Stimulated activated CD4-positive, alpha-beta T cell treated with anti-CD3 and anti-CD28 coated beads, Interleukin-12 subunit alpha, Interleukin-12 subunit beta, amount 100 ng/mL, for 48 hours (primary cell): Measurements from ENCODE around the gene ACBD5.
"Not testable (repeated sequence)": the region's sequence is repeated elsewhere in the genome, so short reads cannot be mapped to it uniquely, and the experiment has no call there.

ENCODE experiments used
- DNase-seq, 3 donors: peaks; one replicate each; pipeline ENCODE4 v3.0.0-alpha.2; 2020; ENCODE audit warnings: low read depth in 2 of 3, low spot score in 1 of 3

The ACBD5 gene

GRCh38 chr10:27241652-27242472, 1.3 kb upstream of the ACBD5 start:
- DNase-seq, result peak; percentile 76 to 82 (median 77)

GRCh38 chr10:27241010-27241651, 534 bp upstream of the ACBD5 start:
- no peak for DNase-seq

- DNase-seq, result not testable (repeated sequence)
Measured at GRCh38 chr10:27237531-27237930, 3.1 kb downstream of the ACBD5 start.

- DNase-seq, result not testable (repeated sequence)
Measured at GRCh38 chr10:27236589-27237128, 3.9 kb downstream of the ACBD5 start.

- DNase-seq, result no peak
Measured at GRCh38 chr10:27235706-27236105, 4.9 kb downstream of the ACBD5 start.

- DNase-seq, result no peak
Measured at GRCh38 chr10:27230022-27230421, 10.6 kb downstream of the ACBD5 start.

- no peak for DNase-seq
Measured at GRCh38 chr10:27225642-27226257, 14.8 kb downstream of the ACBD5 start.

- DNase-seq, result no peak
Measured at GRCh38 chr10:27225011-27225590, 15.5 kb downstream of the ACBD5 start.

GRCh38 chr10:27223964-27224363, 16.6 kb downstream of the ACBD5 start:
- DNase-seq, result peak; percentile 16 to 38 (median 21)

GRCh38 chr10:27207350-27207749, 33.2 kb downstream of the ACBD5 start:
- DNase-seq, result no peak

- no peak for DNase-seq
Measured at GRCh38 chr10:27203806-27204205, 36.8 kb downstream of the ACBD5 start.

GRCh38 chr10:27197980-27198620, 42.5 kb downstream of the ACBD5 start:
- DNase-seq, result no peak

GRCh38 chr10:27192284-27192683, 48.3 kb downstream of the ACBD5 start:
- DNase-seq, result no peak

GRCh38 chr10:27190508-27190907, 50.1 kb downstream of the ACBD5 start:
- no peak for DNase-seq

GRCh38 chr10:27188897-27189296, 51.7 kb downstream of the ACBD5 start:
- no peak for DNase-seq

GRCh38 chr10:27188259-27188658, 52.3 kb downstream of the ACBD5 start:
- DNase-seq, result no peak

GRCh38 chr10:27169849-27170248, 70.7 kb downstream of the ACBD5 start:
- DNase-seq, result no peak

- no peak for DNase-seq
Measured at GRCh38 chr10:27158421-27158820, 82.2 kb downstream of the ACBD5 start.

- no peak for DNase-seq
Measured at GRCh38 chr10:27157150-27157549, 83.4 kb downstream of the ACBD5 start.

GRCh38 chr10:27156566-27156965, 84.0 kb downstream of the ACBD5 start:
- not testable (repeated sequence) for DNase-seq
